OCI-M2 (cell line): ENCODE results near the gene AHNAK.
"Not testable (repeated sequence)": the region's sequence is repeated elsewhere in the genome, so short reads cannot be mapped to it uniquely, and the experiment has no call there.

Experiments
- DNase-seq: peaks from one replicate; lab custom pipeline; 2025; ENCODE audit not compliant: unreplicated experiment; lab: John Stamatoyannopoulos, UW

Gene AHNAK

GRCh38 chr11:62393735-62394134 is 152.9 kb downstream of the AHNAK start:
- DNase-seq = no peak

- no peak for DNase-seq
These were observed 153.5 kb downstream of the AHNAK start for GRCh38 chr11:62393061-62393611.

DNA sequence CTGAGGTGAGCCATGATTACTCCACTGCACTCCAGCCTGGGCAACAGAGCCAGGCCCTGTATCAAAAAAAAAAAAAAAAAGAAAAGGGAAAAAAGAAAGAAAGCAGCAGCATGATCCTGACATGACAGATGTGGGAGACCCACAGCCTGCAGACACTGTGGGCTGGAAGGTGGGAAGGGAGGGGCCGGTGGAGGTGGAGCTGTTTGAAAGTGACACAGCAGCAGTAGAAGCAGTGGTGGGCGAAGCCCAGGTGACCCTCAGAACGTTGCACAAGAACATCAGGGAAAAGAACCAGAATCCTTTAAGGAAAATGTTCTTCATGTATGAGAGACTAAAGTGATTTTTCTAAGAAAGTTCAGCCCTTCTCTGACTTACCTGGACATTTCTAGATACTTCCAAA is 154.1 kb downstream of the AHNAK start:
- DNase-seq = no peak

DNA sequence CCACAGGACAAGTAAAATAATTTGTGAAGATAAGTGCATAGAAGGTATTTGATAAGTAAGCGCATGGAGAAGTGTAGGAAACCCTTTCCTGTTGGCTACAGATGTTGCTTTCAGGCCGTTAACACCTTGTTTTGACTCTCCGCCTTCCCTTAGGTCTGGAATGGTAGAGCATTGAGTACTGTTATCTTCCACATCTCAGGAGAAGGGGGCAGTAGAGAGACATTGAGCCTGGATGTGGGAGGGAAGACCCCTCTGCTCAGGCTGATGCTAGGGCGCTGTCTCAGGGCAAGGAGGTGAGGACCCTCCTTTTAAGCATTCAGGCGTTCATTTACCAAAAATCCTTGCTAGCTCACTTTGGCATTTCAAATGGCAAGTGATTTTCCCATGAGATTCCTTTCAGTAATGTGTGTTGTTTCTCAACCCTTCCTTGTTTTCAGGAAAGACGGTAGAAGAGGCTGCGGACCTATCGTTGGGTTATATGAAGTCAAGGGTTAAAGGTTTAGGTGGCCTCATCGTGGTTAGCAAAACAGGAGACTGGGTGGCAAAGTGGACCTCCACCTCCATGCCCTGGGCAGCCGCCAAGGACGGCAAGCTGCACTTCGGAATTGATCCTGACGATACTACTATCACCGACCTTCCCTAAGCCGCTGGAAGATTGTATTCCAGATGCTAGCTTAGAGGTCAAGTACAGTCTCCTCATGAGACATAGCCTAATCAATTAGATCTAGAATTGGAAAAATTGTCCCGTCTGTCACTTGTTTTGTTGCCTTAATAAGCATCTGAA is 154.8 kb downstream of the AHNAK start:
- no peak for DNase-seq

GRCh38 chr11:62390722-62391121 is 155.9 kb downstream of the AHNAK start:
- DNase-seq = no peak

DNA sequence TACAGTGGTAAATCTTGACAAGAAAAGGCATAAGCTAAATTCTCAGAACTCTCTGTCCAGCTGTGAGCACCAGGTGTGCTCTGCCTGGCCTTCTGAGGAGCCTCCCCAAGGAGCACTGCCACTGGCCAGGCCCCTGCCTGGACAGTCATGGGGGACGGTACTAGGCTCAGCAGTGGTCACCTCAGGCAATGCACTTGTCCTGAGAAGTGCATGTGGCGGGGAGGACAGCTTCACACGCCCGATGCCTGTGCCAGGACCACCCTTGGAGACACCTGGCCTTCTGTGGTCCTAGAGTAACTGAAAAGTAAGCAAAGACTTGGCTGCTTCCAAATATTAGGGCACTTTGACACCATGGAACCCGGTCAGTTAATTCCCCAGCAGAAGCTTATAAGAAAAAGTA is 156.4 kb downstream of the AHNAK start:
- no peak for DNase-seq

GRCh38 chr11:62388999-62389398 is 157.6 kb downstream of the AHNAK start:
- DNase-seq = no peak

GRCh38 chr11:62387381-62387780 is 159.2 kb downstream of the AHNAK start:
- no peak for DNase-seq

DNA sequence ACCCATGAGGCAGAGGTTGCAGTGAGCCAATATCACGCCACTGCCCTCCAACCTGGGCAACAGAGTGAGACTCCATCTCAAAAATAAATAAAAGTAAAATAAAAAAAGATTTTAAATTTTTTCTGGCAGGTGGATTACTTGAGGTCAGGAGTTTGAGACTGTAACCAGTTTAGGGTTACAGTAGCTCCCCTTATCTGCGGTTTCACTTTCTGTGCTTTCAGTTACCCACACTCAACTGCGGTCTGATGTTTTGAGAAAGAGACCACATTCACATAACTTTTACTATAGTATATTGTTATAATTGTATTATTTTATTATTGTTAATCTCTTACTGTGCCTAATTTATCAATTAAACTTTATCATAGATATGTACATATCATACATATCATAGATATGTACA is 160.5 kb downstream of the AHNAK start:
- not testable (repeated sequence) for DNase-seq

DNA sequence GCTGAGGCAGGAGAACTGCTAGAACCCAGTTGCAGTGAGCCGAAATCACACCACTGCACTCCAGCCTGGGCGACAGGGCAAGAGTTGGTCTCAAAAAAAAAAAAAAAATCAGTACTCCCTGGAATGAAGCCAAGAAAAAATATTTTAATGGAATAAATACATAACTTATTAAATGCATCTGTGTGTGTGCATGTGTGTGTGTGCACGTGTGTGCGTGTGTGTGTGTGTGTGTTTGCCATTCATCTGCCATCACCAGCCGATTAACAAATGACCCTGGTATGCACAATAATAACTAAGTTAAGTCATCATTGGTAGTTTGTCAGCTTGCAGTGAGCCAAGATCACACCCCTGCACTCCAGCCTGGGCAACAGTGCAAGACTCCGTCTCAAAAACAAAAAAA is 162.8 kb downstream of the AHNAK start:
- no peak for DNase-seq
